Measurements from ENCODE around the gene ZNF525.

- TF ChIP-seq CTCF (IDR thresholded peaks at IDR 0.05; ENCODE audit: low read length), result no peak
- no peak for TF ChIP-seq EZH2 (IDR thresholded peaks at IDR 0.05; ENCODE audit: borderline replicate concordance, low read length)
Measured at GRCh38 chr19:53365899-53366493, 491 bp downstream of the ZNF525 start.

All from OCI-LY1 (cell line).